ENCODE results near the gene LRRC52.
"Not testable (repeated sequence)": the region's sequence is repeated elsewhere in the genome, so short reads cannot be mapped to it uniquely, and the experiment has no call there.

LRRC52 gene

DNA sequence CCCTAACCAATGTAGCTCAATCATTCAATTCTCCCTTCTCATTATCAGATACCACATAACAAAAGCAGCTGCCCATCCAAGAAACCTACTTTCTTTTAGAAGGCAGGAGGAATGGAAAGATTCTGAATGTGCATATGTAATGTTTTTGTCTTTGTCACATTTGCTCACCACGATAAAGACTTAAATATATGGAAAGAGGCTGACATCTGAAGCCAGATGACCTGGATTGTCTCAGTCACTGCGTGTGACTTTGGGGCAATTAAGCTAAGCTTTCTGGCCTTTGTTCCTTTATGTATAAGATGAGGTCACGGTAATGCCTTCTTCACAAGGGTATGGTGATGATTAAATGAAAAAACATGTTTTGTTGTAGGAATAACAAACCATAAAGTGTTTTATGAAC, 42.6 kb downstream of the LRRC52 start:
- no peak for FAIRE-seq

DNA sequence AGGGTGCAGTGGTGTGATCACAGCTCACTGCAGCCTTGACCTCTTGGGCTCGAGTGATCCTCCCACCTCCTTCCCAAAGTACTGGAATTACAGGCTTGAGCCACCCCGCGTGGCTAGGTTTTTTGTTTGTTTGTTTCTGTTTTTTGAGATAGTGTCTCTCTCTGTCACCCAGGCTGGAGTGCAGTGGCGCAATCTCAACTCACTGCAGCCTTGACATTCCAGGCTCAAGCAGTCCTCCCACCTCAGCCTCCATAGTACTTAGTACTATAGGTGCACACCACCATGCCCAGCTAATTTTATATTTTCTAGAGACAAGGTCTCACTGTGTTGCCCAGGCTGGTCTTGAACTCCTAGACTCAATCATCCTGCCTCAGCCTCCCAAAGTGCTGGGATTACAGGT, 47.6 kb downstream of the LRRC52 start:
- FAIRE-seq = not testable (repeated sequence)

DNA sequence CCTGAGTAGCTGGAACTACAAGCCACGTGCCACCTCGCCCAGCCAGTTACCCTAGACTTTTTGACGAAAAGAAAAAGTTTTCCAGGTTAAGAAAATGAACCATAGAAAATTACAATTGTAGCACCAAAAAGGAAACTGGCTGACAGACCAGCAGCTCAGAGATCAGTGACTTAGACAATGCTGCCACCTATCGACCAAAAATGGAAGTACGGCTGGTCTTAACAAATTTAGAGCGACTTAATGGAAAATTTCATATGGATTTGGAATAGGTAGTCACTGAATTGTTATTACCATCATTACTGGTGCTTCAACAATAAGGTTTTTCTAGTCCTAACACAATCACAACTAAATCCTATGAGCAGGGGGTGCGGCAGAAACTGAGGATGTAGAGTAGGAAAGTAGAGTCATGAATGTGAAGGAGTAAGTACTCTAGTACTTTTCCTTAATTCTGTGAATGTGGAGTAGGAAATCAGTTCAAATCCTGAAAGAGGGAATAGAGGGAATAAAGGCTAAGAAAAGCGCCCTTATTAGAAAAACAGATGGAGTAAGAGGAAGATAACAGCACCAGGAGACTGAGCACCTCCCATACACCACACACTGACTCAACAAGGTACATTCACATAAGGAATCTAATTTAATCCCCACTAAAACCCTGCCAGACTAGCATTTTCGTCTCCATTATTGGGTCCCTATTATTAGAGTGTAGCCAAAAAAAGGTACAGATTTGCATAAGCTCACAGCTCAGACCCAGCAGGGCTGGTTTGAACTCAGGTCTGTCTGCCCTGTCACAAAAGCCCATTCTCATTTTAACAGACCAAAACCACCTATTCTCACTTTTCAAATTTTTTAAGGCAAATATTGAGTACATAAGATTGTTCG, 49.4 kb downstream of the LRRC52 start:
- peak; percentile 97 for FAIRE-seq

DNA sequence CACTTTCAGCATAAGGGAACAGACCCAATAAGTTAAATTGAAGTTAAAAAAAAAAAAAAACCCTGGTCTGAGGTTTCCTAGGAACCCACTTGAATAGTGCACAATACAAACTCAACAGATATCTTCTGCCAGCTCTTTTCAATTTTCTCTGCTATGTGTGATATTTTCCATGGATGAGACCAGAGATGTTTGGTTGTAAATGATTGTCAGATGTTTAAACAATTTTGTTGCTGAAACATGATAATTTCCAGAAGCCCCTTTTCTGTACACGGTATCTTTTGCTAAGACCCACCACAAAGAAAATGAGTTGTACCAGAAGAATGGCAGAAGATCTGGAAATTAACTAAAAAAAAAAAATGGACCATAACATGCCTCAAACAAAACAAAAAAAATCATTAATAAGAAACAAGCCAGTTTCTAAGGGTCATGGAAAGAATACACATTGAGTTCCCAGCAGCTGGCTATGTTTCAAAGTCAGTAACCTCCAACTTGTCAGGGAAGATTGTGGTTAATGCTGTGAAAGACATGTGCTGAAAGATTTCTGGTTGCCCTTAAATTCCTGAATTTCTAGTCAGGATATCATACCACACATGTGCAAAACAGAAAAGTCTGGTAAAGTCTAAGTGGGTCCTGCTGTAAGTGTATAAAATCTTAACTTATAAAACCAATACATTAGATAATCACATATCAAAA, 51.6 kb downstream of the LRRC52 start:
- no peak for FAIRE-seq

DNA sequence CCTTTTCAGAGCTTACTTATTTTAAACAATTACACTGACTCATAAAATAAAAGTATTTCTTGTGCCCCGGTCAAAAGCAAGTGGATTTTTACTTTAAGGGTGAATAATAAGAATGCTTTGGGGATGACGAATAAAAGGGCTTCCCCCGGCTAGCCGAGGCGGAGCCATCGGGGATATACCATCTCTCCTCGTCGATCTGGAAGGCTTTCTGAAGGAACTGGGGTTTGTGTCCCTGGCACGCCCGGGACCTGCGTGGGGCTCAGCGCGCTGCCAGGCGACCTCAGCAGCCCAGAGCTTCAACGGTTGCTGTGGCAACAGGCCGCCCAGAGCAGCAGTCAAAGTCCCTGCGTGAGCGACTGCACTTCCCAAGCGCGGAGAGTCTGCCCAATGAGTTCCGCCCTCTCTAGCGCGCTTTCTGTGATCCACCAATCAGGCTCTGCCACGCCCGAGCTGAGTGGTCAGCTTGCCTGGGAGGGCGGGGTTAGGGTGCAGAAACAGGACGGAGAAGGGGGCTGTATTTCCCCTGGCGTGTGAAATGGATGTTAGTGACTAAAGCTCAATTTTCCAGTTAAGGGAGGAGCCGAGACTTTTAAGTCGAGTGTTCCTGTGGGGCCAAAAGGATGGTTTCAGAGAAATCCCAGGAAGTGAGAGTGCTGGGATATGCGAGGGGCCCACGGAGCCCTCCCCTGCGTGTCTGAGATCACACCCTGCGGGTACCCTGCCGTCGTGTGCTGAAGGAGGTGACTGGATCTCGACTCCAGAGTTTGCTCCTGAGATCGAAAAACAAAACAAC, 54.3 kb downstream of the LRRC52 start:
- peak; percentile 88 for FAIRE-seq

DNA sequence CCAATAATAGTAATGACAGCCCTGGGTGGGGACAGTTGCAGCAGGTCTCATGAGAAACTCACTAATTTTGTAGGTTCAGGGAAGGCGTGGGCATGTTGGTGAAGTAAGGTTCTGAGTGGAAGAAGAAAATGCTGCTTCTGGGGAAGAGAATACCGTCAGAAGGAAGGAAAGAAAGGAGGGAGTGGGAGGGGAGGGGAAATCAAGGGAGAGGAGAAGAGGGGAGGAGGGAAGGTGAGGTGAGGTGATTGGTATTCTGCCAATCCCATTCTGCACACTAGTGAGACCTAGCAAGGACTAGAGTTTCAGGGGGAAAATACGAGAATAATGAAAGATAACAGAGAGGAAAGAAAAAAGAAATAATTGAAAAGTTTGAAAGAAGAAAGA, 54.9 kb downstream of the LRRC52 start:
- FAIRE-seq = no peak

DNA sequence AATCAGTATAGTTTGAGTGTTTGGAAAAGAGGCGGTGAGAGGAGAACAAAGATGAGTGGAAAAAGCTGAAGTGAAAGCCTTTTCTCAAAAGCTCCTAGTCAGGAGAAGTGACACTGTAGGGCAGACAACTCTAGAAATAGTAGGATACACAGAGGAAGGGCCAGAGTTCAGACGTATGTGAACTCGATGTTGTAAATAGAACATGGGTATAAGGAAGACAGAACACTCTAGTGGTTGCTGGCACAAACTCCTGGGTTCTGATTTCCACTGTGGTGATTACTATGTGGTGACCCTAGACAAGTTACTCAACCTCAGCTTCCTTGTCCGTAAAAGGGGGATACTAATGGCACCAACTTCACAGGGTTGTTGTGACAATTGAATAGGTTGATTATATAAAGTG, 57.0 kb downstream of the LRRC52 start:
- FAIRE-seq = no peak

DNA sequence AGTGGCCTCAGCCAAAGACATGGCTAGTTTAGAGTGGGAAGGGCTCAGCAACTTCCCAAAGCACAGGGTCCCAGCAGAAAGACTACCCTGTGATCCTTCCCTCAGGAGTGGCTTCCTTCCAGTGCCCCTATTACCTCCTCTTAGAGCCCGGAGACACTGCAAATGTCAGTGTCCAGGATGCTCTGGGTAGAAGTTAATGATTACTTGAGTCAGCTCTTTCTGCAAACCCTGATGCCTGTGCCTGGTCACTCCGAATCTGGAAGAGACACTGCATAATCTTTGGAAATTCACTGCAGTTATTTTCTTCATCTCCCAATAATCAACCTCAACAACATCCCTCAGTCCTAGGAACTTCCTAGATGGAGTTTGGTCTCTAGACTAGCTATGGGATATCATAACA, 60.0 kb downstream of the LRRC52 start:
- FAIRE-seq = no peak

DNA sequence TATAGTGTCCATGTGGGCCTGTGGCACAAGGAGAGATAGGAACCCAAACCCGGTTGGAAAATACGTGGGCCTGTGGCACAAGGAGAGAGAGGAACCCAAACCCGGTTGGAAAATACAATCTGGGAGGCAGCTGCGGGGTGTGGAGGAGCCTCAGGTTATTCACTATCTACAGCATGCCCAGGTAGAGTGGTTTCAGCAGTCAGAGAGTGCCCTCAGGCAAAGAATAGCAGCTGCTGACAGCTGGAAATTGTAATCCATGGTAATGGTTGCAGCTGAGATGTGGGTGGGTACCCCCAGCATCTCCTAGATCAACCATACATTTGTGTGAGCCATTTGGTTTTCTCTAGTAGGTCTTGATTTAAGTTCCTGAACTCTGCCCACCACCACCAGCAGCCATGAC, 61.4 kb downstream of the LRRC52 start:
- no peak for FAIRE-seq

DNA sequence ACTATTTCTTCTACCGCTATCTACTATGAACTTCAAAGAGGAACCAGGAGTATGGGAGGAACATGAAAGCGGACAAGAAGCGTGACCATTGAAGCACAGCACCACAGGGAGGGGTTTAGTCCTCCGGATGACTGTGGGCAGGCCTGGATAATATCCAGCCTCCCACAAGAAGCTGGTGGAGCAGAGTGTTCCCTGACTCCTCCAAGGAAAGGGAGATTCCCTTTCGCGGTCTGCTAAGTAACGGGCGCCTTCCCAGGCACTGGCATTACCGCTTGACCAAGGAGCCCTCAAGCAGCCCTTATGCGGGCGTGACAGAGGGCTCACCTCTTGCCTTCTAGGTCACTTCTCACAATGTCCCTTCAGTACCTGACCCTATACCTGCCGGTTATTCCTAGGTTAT, 62.9 kb downstream of the LRRC52 start:
- FAIRE-seq = not testable (repeated sequence)

DNA sequence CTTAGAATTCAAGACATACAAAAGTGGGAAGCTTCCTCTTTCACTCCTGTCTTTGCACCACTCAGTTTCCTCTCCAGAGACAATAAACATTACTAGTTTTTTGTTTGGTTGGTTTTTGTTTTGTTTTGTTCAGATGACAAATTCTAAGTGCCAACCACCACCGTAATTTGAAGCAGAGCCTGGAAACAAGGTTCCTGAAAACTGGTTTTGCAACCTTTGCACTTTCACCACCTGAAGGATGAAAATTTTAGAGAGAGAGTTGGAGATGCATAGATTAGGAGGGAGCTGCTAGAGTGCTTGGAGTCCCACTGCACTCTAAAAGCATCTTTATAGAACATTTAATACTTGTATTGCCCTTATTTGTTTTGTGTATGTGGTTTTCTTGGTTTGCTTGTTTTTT, 67.1 kb downstream of the LRRC52 start:
- FAIRE-seq = no peak

DNA sequence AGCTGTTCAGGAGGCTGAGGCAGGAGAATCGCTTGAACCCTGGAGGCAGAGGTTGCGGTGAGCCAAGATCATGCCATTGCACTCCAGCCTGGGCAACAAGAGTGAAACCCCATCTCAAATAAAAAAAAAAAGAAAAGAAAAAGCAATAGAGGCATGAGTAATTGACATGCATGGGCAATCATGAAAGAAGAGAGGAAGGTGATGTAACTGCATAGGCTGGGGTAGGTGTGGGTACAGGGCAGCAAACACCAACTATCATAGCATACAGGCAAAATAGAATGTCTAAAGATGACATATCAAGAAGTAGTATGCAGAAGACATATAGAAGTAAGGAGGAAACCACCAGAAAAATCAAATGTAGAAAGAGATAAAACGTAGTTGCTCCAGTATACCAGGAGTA, 68.3 kb downstream of the LRRC52 start:
- FAIRE-seq = no peak
